ENCODE data around the gene SERPINE2. TPM values are rescaled to one million over a fixed set of nuclear protein-coding genes. Genes with fewer than 3 reads are reported as not detected.
A peak's percentile ranks its signal among the peaks of the same experiment; 100 is the strongest.

Gene SERPINE2
- total and polyA plus RNA-seq, 4 donors, result 61.9 to 216 (median 135) TPM

DNA sequence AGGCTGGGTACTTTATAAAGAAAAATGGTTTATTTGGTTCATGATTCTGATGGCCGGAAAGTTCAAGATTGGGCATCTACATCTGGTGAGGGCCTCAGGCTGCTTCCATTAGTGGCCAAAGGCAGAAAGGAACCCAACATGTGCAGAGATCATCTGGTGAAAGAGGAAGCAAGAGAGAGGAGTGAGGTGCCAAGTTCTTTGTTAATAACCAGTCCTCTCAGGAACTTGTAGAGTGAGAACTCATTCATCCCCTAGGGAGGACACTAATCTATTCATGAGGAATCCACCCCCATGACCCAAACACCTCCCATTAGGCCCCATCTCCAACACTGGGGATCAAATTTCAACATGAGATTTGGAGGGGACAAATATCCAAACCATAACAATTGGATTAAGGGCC is 17.8 kb upstream of the SERPINE2 start:
- Histone ChIP-seq H3K27ac (ENCODE audit: low read depth, low read length) (no peak overlapping the region), H3K9me3 (ENCODE audit: control insufficient read depth, insufficient read depth, low read length) (no peaks in the 10 kb centered on the region), H3K4me1 (ENCODE audit: control insufficient read depth, insufficient read depth, low read length) (peaks cover 2% of the 10 kb centered on the region), H3K36me3 (ENCODE audit: control insufficient read depth, insufficient read depth, low read length) (no peaks in the 10 kb centered on the region), H3K27me3 (ENCODE audit: control insufficient read depth, insufficient read depth, low read length) (no peaks in the 10 kb centered on the region), H3K4me3 (ENCODE audit: low read depth, low read length) (no peak overlapping the region)
- no peak for DNase-seq (ENCODE audit: low read depth in 4 of 6, low spot score in 6 of 6)
- 100% methylated on average over 1 of the region's 1 CpG for WGBS (ENCODE audit: insufficient coverage)

DNA sequence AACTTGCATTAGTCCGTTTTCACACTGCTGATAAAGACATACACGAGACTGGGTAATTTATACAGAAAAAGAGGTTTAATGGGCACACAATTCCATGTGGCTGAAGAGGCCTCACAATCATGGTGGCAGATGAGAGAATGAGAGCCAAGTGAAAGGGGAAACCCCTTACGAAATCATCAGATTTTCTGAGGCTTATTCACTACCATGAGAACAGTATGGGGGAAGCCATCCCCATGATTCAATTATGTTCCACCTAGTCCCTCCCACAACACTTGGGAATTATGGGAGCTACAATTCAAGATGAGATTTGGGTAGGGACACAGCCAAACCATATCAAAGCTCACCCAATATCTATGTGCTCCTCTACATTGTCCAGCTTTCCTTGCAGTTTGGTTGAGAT is 16.0 kb upstream of the SERPINE2 start:
- no peak for DNase-seq (ENCODE audit: low read depth in 4 of 6, low spot score in 6 of 6)
- Histone ChIP-seq H3K36me3 (ENCODE audit: control insufficient read depth, insufficient read depth, low read length) (no peaks in the 10 kb centered on the region), H3K4me1 (ENCODE audit: control insufficient read depth, insufficient read depth, low read length) (peaks cover 2% of the 10 kb centered on the region), H3K4me3 (ENCODE audit: low read depth, low read length) (no peak overlapping the region), H3K27ac (ENCODE audit: low read depth, low read length) (no peak overlapping the region), H3K27me3 (ENCODE audit: control insufficient read depth, insufficient read depth, low read length) (no peaks in the 10 kb centered on the region), H3K9me3 (ENCODE audit: control insufficient read depth, insufficient read depth, low read length) (no peaks in the 10 kb centered on the region)
- WGBS (ENCODE audit: insufficient coverage), result 94% methylated on average over 2 of the region's 3 CpGs

DNA sequence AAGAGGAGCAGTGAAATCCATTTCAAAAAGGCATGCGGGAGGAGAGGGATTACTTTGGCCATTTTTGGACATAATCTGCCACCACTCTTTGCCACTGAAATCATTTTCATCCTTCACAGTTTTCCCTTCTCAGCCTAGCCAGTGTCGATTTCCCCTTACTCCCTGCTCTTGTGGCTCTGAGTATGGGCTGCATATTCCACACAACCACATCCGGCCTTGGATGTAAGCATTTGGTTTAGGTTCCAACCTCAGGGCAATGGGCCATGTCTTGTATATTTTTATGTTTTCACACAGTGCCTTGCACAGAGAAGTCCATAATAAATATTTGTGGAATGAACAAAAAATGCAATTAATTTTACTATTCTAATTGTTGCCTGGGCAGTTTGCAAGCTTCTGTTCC is 7.7 kb upstream of the SERPINE2 start:
- no CpG with 5 or more reads among the region's 3 CpGs for WGBS (ENCODE audit: insufficient coverage)

DNA sequence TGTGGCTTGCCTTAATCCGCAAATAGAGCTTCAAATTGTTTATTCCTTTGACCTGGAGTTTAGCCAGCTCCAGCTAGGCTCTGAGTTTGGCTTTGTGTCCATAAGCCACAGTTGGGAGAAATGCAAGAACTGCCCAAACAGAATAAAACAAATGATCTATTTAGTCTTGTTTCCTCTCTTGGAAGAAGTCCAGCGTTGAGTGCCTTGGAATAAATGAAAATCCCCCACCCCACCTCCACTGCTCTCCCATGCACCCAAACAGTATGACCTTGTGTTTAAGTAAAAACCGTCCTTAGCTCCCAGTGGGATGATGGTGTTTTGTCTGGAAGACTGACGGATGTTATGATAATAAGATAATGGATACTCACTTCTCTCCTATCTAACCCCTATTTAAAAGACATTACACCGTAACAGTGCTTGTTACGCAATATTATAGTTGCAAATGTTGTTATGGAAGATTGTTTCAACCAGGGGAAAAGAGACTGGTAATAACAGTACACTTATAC is 3.2 kb upstream of the SERPINE2 start:
- no peaks in the 10 kb centered on the region for H3K36me3 ChIP-seq (ENCODE audit: control insufficient read depth, insufficient read depth, low read length)
- peak overlapping the region; percentile 57 for H3K27ac ChIP-seq (ENCODE audit: low read depth, low read length)
- peaks cover 11% of the 10 kb centered on the region for H3K4me1 ChIP-seq (ENCODE audit: control insufficient read depth, insufficient read depth, low read length)
- H3K9me3 ChIP-seq (ENCODE audit: control insufficient read depth, insufficient read depth, low read length), result no peaks in the 10 kb centered on the region
- no peaks in the 10 kb centered on the region for H3K27me3 ChIP-seq (ENCODE audit: control insufficient read depth, insufficient read depth, low read length)
- H3K4me3 ChIP-seq (ENCODE audit: low read depth, low read length), result no peak overlapping the region
- WGBS (ENCODE audit: insufficient coverage), result 40% methylated on average over 1 of the region's 6 CpGs
- DNase-seq (ENCODE audit: low read depth in 4 of 6, low spot score in 6 of 6), result peak in 2 of 6 donors; percentile 75 to 81

More for the DNA sequence above, 7.7 kb upstream of the SERPINE2 start:
- H3K9me3 ChIP-seq (ENCODE audit: control insufficient read depth, insufficient read depth, low read length), result no peaks in the 10 kb centered on the region
- no peaks in the 10 kb centered on the region for H3K27me3 ChIP-seq (ENCODE audit: control insufficient read depth, insufficient read depth, low read length)
- no peaks in the 10 kb centered on the region for H3K36me3 ChIP-seq (ENCODE audit: control insufficient read depth, insufficient read depth, low read length)
- H3K4me3 ChIP-seq (ENCODE audit: low read depth, low read length), result no peak overlapping the region
- H3K4me1 ChIP-seq (ENCODE audit: control insufficient read depth, insufficient read depth, low read length), result peaks cover under 1% of the 10 kb centered on the region
- H3K27ac ChIP-seq (ENCODE audit: low read depth, low read length), result no peak overlapping the region
- DNase-seq (ENCODE audit: low read depth in 4 of 6, low spot score in 6 of 6), result no peak

DNA sequence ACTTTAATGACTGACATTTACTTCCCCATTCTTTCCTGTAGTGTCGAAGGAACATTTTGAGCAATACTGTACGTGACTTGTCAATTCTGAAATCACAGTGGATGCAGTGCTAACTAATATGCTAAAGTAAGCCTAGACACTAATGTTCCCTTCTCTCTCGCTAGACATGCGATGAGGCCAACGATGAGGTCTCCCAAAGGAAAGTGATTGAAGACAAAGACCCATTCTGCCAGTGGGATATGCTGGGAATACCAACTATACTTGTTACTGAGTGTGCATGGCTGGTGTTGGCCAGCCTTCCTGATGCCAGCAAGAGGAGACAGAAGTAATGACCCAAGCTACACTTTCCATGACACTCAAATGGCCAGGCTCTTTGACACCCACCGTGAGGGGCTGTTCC is 2.5 kb upstream of the SERPINE2 start:
- no peaks in the 10 kb centered on the region for H3K9me3 ChIP-seq (ENCODE audit: control insufficient read depth, insufficient read depth, low read length)
- peaks cover 11% of the 10 kb centered on the region for H3K4me1 ChIP-seq (ENCODE audit: control insufficient read depth, insufficient read depth, low read length)
- DNase-seq (ENCODE audit: low read depth in 4 of 6, low spot score in 6 of 6), result peak in 2 of 6 donors; percentile 34 to 54
- no peaks in the 10 kb centered on the region for H3K36me3 ChIP-seq (ENCODE audit: control insufficient read depth, insufficient read depth, low read length)
- no peak overlapping the region for H3K4me3 ChIP-seq (ENCODE audit: low read depth, low read length)
- peak overlapping the region; percentile 57 for H3K27ac ChIP-seq (ENCODE audit: low read depth, low read length)
- no peaks in the 10 kb centered on the region for H3K27me3 ChIP-seq (ENCODE audit: control insufficient read depth, insufficient read depth, low read length)
- 50% methylated on average over 3 of the region's 6 CpGs for WGBS (ENCODE audit: insufficient coverage)

DNA sequence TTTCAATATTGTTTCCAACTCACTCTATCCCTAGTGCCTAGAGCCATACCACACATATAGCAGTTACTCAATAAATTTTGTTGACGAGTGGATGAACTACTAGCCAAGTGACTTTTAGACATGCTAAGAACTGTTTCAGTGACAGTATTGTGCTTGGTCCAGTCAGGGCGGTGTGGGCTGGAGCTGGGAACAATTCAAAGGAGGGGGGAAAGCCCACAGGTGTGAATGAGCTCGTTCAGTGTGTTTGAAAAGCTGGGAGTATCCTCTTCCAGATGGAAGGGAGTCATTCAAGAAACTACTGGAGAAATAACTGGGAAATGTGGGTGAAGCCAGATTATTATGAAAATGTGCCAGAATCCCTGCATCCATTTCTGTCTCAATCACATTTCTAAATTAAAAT is 1.7 kb upstream of the SERPINE2 start:
- Histone ChIP-seq H3K4me3 (ENCODE audit: low read depth, low read length) (no peak overlapping the region), H3K9me3 (ENCODE audit: control insufficient read depth, insufficient read depth, low read length) (no peaks in the 10 kb centered on the region), H3K27me3 (ENCODE audit: control insufficient read depth, insufficient read depth, low read length) (no peaks in the 10 kb centered on the region), H3K27ac (ENCODE audit: low read depth, low read length) (no peak overlapping the region), H3K36me3 (ENCODE audit: control insufficient read depth, insufficient read depth, low read length) (no peaks in the 10 kb centered on the region), H3K4me1 (ENCODE audit: control insufficient read depth, insufficient read depth, low read length) (peaks cover 11% of the 10 kb centered on the region)
- 56% methylated on average over 3 of the region's 3 CpGs for WGBS (ENCODE audit: insufficient coverage)
- no peak for DNase-seq (ENCODE audit: low read depth in 4 of 6, low spot score in 6 of 6)

DNA sequence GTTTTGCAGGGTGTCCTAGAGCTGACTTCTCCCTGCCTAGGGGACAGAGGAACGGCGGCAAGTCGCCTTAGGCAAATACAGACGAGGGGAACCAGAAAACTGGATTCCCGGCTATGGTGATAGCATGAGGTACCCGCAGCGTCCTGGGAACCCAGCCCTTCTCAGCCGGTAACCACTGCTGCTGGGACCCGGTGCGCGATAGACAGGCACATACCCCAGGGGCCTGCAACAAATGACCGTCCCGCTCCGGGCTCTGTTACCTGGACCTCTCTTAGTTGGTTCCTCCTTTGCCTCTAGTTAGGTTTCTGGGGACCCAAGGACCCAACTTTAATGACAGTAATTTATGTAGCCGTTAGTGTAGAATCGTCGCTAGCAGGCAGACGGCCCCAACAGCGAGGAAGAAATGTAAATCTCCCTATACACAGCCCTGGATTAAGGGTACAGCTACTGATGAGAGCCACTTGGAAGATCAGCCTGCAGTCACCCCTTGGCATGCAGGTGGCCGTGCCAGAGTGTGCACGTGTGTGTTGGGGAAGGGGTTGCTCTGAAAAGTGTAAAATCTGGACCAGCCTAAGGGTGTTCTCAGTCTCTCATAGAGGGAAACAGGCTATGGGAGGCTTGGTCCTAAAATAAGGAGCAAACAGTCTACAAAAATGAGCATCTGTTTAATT is 819 bp upstream of the SERPINE2 start:
- peaks cover 11% of the 10 kb centered on the region for H3K4me1 ChIP-seq (ENCODE audit: control insufficient read depth, insufficient read depth, low read length)
- no peaks in the 10 kb centered on the region for H3K9me3 ChIP-seq (ENCODE audit: control insufficient read depth, insufficient read depth, low read length)
- no peaks in the 10 kb centered on the region for H3K27me3 ChIP-seq (ENCODE audit: control insufficient read depth, insufficient read depth, low read length)
- peak in 1 of 6 donors; percentile 54 for DNase-seq (ENCODE audit: low read depth in 4 of 6, low spot score in 6 of 6)
- peaks cover 5% of the 10 kb centered on the region for H3K36me3 ChIP-seq (ENCODE audit: control insufficient read depth, insufficient read depth, low read length)
- H3K27ac ChIP-seq (ENCODE audit: low read depth, low read length), result peak overlapping the region; percentile 68
- 3% methylated on average over 16 of the region's 21 CpGs for WGBS (ENCODE audit: insufficient coverage)
- H3K4me3 ChIP-seq (ENCODE audit: low read depth, low read length), result peak overlapping the region; percentile 46

DNA sequence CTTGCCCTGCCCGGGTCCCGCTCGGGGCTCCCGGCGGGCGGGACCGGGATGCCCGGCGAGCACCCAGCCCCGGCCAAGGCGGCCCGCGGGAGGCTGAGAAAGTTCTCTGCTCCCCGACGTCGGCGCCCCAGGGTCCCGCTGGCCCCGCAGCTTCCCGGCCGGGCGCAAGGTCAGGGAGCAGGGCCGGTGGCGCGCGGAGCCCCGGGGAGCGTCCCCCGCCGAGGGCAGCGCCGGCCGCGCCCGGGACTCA is 331 bp downstream of the SERPINE2 start:
- H3K27me3 ChIP-seq (ENCODE audit: control insufficient read depth, insufficient read depth, low read length), result no peaks in the 10 kb centered on the region

DNA sequence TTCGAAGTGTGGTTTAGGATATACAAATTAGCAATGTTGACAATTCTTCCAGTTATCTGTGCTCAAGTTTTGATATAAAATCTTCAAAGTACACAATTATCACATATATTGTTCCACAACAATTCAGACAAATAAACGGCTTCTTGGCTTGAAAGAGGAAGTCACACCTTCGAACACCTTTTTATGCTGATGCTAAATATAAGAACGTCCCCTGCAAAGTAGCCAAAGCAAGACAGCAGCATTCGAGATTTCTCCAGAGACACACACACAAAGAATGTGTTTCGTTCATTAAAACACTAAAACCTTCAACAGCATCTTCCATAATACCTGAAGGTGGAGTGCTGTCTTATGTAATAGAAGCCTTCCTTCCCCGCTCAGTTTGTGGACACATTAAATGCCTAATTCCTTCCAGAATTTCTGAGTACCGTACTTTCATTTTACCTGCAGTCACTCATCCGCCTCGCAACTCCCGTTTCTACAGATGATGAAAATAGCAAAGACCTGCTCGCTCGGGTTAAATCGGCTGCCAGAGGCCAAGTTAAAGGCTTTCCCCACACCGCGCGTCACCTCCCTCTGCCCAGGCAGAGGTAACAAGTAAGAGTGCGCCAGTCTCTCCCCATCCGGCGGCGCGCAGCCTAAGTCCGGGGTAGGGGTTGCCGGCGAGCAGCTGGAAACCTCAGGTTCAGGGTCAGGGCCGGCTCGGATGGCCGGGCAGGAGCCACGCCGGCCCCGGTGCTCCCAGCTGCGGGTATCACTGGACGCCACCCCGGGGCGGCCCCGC is 847 bp downstream of the SERPINE2 start:
- Histone ChIP-seq H3K9me3 (ENCODE audit: control insufficient read depth, insufficient read depth, low read length) (no peaks in the 10 kb centered on the region), H3K27ac (ENCODE audit: low read depth, low read length) (no peak overlapping the region), H3K4me1 (ENCODE audit: control insufficient read depth, insufficient read depth, low read length) (peaks cover 20% of the 10 kb centered on the region), H3K36me3 (ENCODE audit: control insufficient read depth, insufficient read depth, low read length) (peaks cover 5% of the 10 kb centered on the region), H3K4me3 (ENCODE audit: low read depth, low read length) (peak overlapping the region; percentile 65), H3K27me3 (ENCODE audit: control insufficient read depth, insufficient read depth, low read length) (no peaks in the 10 kb centered on the region)
- peak in 2 of 6 donors; percentile 63 to 80 for DNase-seq (ENCODE audit: low read depth in 4 of 6, low spot score in 6 of 6)
- WGBS (ENCODE audit: insufficient coverage), result under 1% methylated on average over 30 of the region's 36 CpGs

More for the DNA sequence above, 331 bp downstream of the SERPINE2 start:
- H3K36me3 ChIP-seq (ENCODE audit: control insufficient read depth, insufficient read depth, low read length), result peaks cover 5% of the 10 kb centered on the region
- H3K9me3 ChIP-seq (ENCODE audit: control insufficient read depth, insufficient read depth, low read length), result no peaks in the 10 kb centered on the region
- H3K4me3 ChIP-seq (ENCODE audit: low read depth, low read length), result peak overlapping the region; percentile 65
- no peak for DNase-seq (ENCODE audit: low read depth in 4 of 6, low spot score in 6 of 6)
- no peak overlapping the region for H3K27ac ChIP-seq (ENCODE audit: low read depth, low read length)
- 0% methylated on average over 35 of the region's 35 CpGs for WGBS (ENCODE audit: insufficient coverage)
- peaks cover 20% of the 10 kb centered on the region for H3K4me1 ChIP-seq (ENCODE audit: control insufficient read depth, insufficient read depth, low read length)
